Effector CD8-positive, alpha-beta T cell (primary cell): ENCODE results near the gene THADA.

Experiments used
- DNase-seq: peaks from one replicate; lab custom pipeline; 2025; lab: John Stamatoyannopoulos, UW

THADA gene

GRCh38 chr2:43222475-43223309, 373.1 kb downstream of the THADA start:
- no peak for DNase-seq

- DNase-seq: peak; percentile 19
Observed at GRCh38 chr2:43221763-43222474, 373.9 kb downstream of the THADA start.

DNA sequence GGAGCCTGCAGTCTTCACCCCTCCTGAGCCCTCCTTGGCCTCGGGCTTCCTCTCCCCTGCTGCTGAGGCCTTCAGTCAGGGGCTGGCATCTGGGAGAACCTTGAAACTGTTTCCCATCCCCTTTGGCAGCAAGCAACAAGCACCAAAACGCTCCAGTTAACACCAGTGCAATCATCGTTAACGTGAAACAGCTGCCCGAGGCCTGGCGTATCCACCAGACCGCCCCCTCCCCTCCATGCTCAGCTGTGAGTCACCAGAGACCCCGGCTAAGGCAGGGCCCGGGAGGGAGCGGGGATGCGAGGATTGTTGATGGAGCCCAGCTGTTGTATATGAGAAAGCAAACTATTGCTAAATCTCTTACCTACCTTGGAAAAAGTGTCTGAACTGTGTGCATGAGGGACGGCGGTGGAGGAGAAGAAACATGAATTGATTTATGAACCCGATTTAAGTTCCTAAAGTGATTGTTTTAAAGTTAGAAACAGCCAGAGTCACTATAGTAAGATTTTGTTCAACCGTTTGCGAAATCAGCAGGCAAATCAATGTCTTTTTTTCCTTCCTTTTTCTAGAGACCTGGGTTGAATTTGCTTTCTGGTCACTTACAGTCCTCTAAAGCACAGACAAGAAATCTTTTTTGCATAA, 374.6 kb downstream of the THADA start:
- DNase-seq: no peak

DNA sequence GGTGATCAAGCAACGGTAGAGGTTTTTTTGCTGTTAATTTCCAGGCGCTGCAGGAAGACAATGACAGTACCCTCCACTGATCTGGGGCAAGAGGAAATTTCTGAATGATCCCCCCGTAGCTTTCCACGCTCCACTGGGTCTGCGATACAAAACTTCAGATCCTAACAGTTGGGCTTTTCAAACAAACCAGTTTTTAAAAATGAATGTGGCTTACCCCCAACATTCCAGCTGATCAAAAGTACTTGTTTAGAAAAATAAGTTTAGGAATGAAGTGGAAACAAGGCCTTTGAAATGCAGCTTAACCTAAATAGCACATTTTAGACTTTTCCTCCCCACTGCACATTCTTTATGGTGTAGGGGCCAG, 375.1 kb downstream of the THADA start:
- DNase-seq: no peak

GRCh38 chr2:43220229-43220751, 375.5 kb downstream of the THADA start:
- no peak for DNase-seq

GRCh38 chr2:43219383-43220228, 376.2 kb downstream of the THADA start:
- DNase-seq: peak; percentile 59

GRCh38 chr2:43218702-43219382, 377.0 kb downstream of the THADA start:
- peak; percentile 60 for DNase-seq

DNA sequence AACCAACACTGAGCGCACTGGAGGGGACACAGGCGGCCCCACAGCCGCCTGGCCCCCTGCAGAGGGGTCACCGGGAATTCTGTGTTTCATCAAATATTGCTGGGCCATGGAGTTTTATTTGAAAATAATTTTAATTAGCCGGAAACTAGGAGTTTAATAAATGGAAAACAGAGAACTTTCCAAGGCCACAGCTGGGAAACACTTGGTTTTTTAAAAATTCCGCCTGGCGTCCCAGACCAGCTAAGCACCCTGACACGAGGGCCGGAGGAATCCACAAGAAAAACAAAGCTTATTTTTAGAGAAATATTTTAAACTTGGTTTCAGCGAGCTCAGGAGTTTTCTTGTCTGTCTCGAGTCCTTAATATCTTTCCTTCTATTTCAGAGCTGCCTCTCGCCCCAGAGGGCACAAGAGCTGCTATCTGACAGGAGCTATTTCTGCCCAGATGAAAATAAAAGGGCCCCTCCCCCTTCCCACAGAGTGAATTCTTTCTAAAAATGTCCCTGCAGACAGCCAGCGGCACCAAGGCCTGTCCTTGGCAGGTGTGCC, 377.6 kb downstream of the THADA start:
- DNase-seq: no peak

DNA sequence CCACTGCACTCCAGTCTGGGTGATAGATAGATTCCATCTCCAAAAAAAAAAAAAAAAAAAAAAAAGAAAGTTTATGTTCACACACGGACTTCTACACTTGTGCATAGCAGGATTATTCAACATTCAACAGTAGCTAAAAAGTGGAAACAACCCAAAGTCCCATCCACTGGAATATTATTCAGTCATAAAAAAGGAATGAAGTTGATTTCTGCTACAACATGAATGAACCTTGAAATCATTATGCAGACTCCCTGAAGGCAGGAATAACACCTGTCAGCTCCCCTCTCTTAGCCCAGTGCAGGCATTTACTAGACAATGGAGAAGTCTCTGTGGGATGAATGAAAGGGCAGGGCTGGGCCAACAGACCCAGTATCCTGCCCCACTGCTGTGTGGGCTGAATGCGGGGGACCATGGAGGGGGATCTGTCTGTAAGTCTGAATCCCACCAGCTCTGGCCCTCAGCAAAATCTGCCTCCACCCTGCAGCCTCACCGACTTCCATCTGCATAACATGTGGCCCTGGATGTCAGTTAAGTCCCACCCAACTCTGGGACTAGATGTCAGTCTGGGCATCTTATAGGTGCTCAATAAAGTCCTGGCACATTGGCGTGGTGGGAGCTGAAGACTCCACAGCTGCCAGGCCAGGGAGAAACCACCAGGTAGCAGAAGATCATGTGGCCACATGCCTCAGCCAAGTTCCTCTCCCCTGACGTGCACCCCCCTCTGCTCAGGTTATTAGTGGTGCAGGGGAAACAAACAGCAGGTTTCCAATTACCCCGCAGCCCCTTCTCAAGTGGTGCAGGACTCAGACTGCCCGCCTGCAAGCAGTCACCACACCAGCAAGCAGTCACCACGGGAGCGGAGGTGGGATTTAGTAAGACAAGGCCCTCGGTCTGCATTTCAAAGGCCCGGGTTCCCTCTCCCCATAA, 378.3 kb downstream of the THADA start:
- no peak for DNase-seq

GRCh38 chr2:43216629-43217028, 379.2 kb downstream of the THADA start:
- no peak for DNase-seq

GRCh38 chr2:43215673-43216255, 380.1 kb downstream of the THADA start:
- DNase-seq: no peak

GRCh38 chr2:43214253-43214652, 381.6 kb downstream of the THADA start:
- no peak for DNase-seq

GRCh38 chr2:43212931-43213330, 382.9 kb downstream of the THADA start:
- DNase-seq: no peak

DNA sequence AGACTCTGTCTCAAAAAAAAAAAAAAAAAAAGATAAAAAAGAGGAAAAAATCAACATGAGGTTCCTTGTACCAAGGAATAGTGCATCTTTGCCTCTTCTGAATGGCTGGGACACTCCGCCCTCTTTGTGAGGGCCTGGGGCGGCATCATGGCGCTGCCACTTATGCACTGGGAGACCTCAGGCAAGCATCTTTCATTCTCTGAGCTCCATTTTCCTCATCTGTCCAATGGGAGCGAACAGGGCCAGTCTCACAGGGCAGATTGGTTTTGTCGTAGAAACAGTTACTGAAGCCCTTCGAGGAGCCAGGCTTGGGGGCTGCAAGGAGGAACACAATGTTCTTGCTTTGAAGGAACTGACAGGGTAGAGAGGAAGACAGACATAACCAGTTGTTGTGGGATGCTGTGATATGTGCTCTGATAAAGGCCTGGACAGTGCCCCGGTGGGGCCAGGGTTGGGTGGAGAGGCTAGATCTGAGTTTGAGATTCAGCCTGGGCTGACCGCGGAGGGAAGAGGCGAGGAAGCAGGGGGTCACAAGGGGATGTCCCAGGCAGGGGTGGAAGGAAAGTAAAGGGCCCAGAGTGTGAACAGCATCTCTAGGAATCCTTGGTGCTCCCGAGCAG, 383.5 kb downstream of the THADA start:
- DNase-seq: no peak

GRCh38 chr2:43210467-43211303, 385.2 kb downstream of the THADA start:
- no peak for DNase-seq

DNA sequence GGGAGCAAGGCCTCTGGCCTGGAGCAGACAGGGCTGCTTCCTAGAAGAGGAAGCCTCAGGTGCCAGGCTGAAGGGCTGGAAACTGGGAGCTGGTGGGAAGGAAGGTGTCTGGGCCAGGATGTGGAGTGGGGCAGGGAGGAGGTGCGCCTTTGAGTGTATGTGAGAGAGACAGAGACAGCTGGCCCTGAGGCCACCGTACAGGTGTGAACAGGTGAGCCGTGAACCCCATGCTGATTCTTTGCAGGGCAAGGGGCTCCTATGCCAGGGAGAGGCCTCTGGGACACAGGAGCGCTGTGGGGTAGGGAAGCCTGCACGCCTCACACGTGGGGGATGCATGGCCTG, 385.7 kb downstream of the THADA start:
- no peak for DNase-seq

- DNase-seq: no peak
Observed at GRCh38 chr2:43209204-43209717, 386.6 kb downstream of the THADA start.
